ENCODE results near the gene PEX26. TPM values are rescaled to one million over a fixed set of nuclear protein-coding genes. Genes with fewer than 3 reads are reported as not detected.
"Not testable (repeated sequence)": the region's sequence is repeated elsewhere in the genome, so short reads cannot be mapped to it uniquely, and the experiment has no call there.

Gene PEX26
- total RNA-seq, 1 donor from 2014 or later, result 49.8 TPM

GRCh38 chr22:18068381-18068988 lies 9.3 kb upstream of the PEX26 start:
- H3K36me3 Mint-ChIP-seq (ENCODE audit: unreplicated experiment), result peaks cover 5% of the 10 kb centered on the region
- H3K27ac Mint-ChIP-seq (ENCODE audit: unreplicated experiment), result no peak overlapping the region
- H3K4me1 Mint-ChIP-seq (ENCODE audit: low read depth, unreplicated experiment), result peaks cover 2% of the 10 kb centered on the region
- no peak for DNase-seq
- no peak overlapping the region for H3K4me3 Mint-ChIP-seq (ENCODE audit: unreplicated experiment)
- TF ChIP-seq CTCF (IDR thresholded peaks at IDR 0.05; ENCODE audit: partially characterized antibody, unreplicated experiment), result no peak
- H3K9me3 Mint-ChIP-seq (ENCODE audit: unreplicated experiment), result peaks cover 6% of the 10 kb centered on the region
- H3K27me3 Mint-ChIP-seq (ENCODE audit: unreplicated experiment), result peaks cover 9% of the 10 kb centered on the region

GRCh38 chr22:18069041-18069440 lies 8.7 kb upstream of the PEX26 start:
- peaks cover 6% of the 10 kb centered on the region for H3K9me3 Mint-ChIP-seq (ENCODE audit: unreplicated experiment)
- no peak overlapping the region for H3K27ac Mint-ChIP-seq (ENCODE audit: unreplicated experiment)
- no peak for DNase-seq
- no peak overlapping the region for H3K4me3 Mint-ChIP-seq (ENCODE audit: unreplicated experiment)
- peaks cover 2% of the 10 kb centered on the region for H3K4me1 Mint-ChIP-seq (ENCODE audit: low read depth, unreplicated experiment)
- no peak for TF ChIP-seq CTCF (IDR thresholded peaks at IDR 0.05; ENCODE audit: partially characterized antibody, unreplicated experiment)
- peaks cover 5% of the 10 kb centered on the region for H3K36me3 Mint-ChIP-seq (ENCODE audit: unreplicated experiment)
- H3K27me3 Mint-ChIP-seq (ENCODE audit: unreplicated experiment), result peaks cover 9% of the 10 kb centered on the region

GRCh38 chr22:18070041-18070440 lies 7.7 kb upstream of the PEX26 start:
- Mint-ChIP-seq H3K27me3 (ENCODE audit: unreplicated experiment) (peaks cover 2% of the 10 kb centered on the region), H3K36me3 (ENCODE audit: unreplicated experiment) (peaks cover 1% of the 10 kb centered on the region), H3K9me3 (ENCODE audit: unreplicated experiment) (peaks cover 3% of the 10 kb centered on the region), H3K4me3 (ENCODE audit: unreplicated experiment) (no peak overlapping the region), H3K4me1 (ENCODE audit: low read depth, unreplicated experiment) (peaks cover 1% of the 10 kb centered on the region), H3K27ac (ENCODE audit: unreplicated experiment) (no peak overlapping the region)
- no peak for TF ChIP-seq CTCF (IDR thresholded peaks at IDR 0.05; ENCODE audit: partially characterized antibody, unreplicated experiment)
- no peak for DNase-seq

GRCh38 chr22:18070556-18071306 lies 7.1 kb upstream of the PEX26 start:
- H3K36me3 Mint-ChIP-seq (ENCODE audit: unreplicated experiment), result no peaks in the 10 kb centered on the region
- DNase-seq, result no peak
- TF ChIP-seq CTCF (IDR thresholded peaks at IDR 0.05; ENCODE audit: partially characterized antibody, unreplicated experiment), result no peak
- H3K4me3 Mint-ChIP-seq (ENCODE audit: unreplicated experiment), result no peak overlapping the region
- H3K27ac Mint-ChIP-seq (ENCODE audit: unreplicated experiment), result no peak overlapping the region
- H3K9me3 Mint-ChIP-seq (ENCODE audit: unreplicated experiment), result peaks cover 2% of the 10 kb centered on the region
- no peaks in the 10 kb centered on the region for H3K27me3 Mint-ChIP-seq (ENCODE audit: unreplicated experiment)
- H3K4me1 Mint-ChIP-seq (ENCODE audit: low read depth, unreplicated experiment), result no peaks in the 10 kb centered on the region

GRCh38 chr22:18071307-18071967 lies 6.4 kb upstream of the PEX26 start:
- not testable (repeated sequence) for H3K36me3 Mint-ChIP-seq (ENCODE audit: unreplicated experiment); DNase-seq; H3K27me3 Mint-ChIP-seq (ENCODE audit: unreplicated experiment); H3K4me1 Mint-ChIP-seq (ENCODE audit: low read depth, unreplicated experiment); H3K27ac Mint-ChIP-seq (ENCODE audit: unreplicated experiment); H3K9me3 Mint-ChIP-seq (ENCODE audit: unreplicated experiment); H3K4me3 Mint-ChIP-seq (ENCODE audit: unreplicated experiment)

Measured in glutamatergic neuron (in vitro differentiated cells).